HEK293 (cell line): ENCODE measurements around the gene ACTG1.

Experiments
- ZNF660 ChIP-seq: fragments of 450-650 bp; IDR thresholded peaks from 2 replicates; pipeline ENCODE4 v1.5.1; 2018; ENCODE audit warnings: missing biosample characterization, mild to moderate bottlenecking, missing genetic modification characterization
- TF ChIP-seq, protein P1 (sequence below): fragments of 450-650 bp; formaldehyde crosslinking; IDR thresholded peaks from 2 replicates; pipeline ENCODE4 v1.5.1; 2016; ENCODE audit warnings: missing biosample characterization, missing genetic modification characterization

DNA sequence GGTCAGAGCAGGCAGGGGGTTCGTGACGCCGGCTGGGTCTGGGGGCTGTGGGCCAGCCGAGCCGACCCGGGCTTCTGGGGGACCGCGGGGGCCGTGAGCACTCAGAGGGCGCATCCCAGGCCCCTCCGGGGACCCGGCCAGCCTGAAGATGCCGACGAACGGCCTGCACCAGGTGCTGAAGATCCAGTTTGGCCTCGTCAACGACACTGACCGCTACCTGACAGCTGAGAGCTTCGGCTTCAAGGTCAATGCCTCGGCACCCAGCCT is 15.7 kb upstream of the ACTG1 start:
- TF ChIP-seq, protein P1, sequence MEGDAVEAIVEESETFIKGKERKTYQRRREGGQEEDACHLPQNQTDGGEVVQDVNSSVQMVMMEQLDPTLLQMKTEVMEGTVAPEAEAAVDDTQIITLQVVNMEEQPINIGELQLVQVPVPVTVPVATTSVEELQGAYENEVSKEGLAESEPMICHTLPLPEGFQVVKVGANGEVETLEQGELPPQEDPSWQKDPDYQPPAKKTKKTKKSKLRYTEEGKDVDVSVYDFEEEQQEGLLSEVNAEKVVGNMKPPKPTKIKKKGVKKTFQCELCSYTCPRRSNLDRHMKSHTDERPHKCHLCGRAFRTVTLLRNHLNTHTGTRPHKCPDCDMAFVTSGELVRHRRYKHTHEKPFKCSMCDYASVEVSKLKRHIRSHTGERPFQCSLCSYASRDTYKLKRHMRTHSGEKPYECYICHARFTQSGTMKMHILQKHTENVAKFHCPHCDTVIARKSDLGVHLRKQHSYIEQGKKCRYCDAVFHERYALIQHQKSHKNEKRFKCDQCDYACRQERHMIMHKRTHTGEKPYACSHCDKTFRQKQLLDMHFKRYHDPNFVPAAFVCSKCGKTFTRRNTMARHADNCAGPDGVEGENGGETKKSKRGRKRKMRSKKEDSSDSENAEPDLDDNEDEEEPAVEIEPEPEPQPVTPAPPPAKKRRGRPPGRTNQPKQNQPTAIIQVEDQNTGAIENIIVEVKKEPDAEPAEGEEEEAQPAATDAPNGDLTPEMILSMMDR (tag by site-specific recombination), result no peak
- TF ChIP-seq ZNF660 (tag by site-specific recombination), result no peak
